Esophagus (tissue), 2 donors: ENCODE data around the gene FOXF2. TPM values are rescaled to one million over a fixed set of nuclear protein-coding genes. Genes with fewer than 3 reads are reported as not detected.
A peak's percentile ranks its signal among the peaks of the same experiment; 100 is the strongest.
"Not testable (repeated sequence)": the region's sequence is repeated elsewhere in the genome, so short reads cannot be mapped to it uniquely, and the experiment has no call there.

Experiments used
- H3K27ac ChIP-seq, 2 donors: one replicate each; pipeline ENCODE4 v1.5.1; 2013; ENCODE audit warnings: low read depth in 2 of 2, mild to moderate bottlenecking in 2 of 2, inconsistent platforms in 1 of 2, low read length in 1 of 2, moderate library complexity in 1 of 2
- H3K27me3 ChIP-seq, 2 donors: one replicate each; pipeline ENCODE4 v1.6.1; 2013; ENCODE audit warnings: low read length in 2 of 2, control low read depth in 1 of 2, mild to moderate bottlenecking in 1 of 2; ENCODE audit not compliant: insufficient read depth in 2 of 2, control insufficient read depth in 1 of 2
- H3K36me3 ChIP-seq, 2 donors: one replicate each; pipeline ENCODE4 v1.6.1; 2013; ENCODE audit warnings: low read length in 1 of 2; ENCODE audit not compliant: control insufficient read depth in 2 of 2, insufficient read depth in 2 of 2
- H3K4me1 ChIP-seq, 2 donors: one replicate each; pipeline ENCODE4 v1.6.1; 2013; ENCODE audit warnings: low read length in 1 of 2; ENCODE audit not compliant: control insufficient read depth in 2 of 2, insufficient read depth in 2 of 2
- H3K4me3 ChIP-seq, 2 donors: one replicate each; pipeline ENCODE4 v1.5.1; 2013; ENCODE audit warnings: low read length in 2 of 2, mild to moderate bottlenecking in 2 of 2, low read depth in 1 of 2, moderate library complexity in 1 of 2
- H3K9me3 ChIP-seq, 2 donors: one replicate each; pipeline ENCODE4 v1.6.1; 2013; ENCODE audit warnings: mild to moderate bottlenecking in 2 of 2, low read depth in 1 of 2, low read length in 1 of 2, moderate library complexity in 1 of 2; ENCODE audit not compliant: control insufficient read depth in 2 of 2, insufficient read depth in 1 of 2
- WGBS, 2 donors: extraction: QIAGEN DNeasy Blood & Tissue Kit; methylation state at CpG; one replicate each; pipeline ENCODE4 v1.1.7; 2013; 5-methylcytosine and 5-hydroxymethylcytosine counted together
- polyA plus RNA-seq, 2 donors: library from polyadenylated mRNA; stranded (reverse); fragments of 200-250 nt; gene quantifications; one replicate each; pipeline ENCODE4 v1.2.3, GENCODE V29; 2013
- donor health status: healthy with polysubstance abuse.
- donor health status: Bipolar disorder and iron deficiency.

FOXF2 gene
- 1 to 10 TPM; 2.3 to 8.1 TPM for polyA plus RNA-seq

DNA sequence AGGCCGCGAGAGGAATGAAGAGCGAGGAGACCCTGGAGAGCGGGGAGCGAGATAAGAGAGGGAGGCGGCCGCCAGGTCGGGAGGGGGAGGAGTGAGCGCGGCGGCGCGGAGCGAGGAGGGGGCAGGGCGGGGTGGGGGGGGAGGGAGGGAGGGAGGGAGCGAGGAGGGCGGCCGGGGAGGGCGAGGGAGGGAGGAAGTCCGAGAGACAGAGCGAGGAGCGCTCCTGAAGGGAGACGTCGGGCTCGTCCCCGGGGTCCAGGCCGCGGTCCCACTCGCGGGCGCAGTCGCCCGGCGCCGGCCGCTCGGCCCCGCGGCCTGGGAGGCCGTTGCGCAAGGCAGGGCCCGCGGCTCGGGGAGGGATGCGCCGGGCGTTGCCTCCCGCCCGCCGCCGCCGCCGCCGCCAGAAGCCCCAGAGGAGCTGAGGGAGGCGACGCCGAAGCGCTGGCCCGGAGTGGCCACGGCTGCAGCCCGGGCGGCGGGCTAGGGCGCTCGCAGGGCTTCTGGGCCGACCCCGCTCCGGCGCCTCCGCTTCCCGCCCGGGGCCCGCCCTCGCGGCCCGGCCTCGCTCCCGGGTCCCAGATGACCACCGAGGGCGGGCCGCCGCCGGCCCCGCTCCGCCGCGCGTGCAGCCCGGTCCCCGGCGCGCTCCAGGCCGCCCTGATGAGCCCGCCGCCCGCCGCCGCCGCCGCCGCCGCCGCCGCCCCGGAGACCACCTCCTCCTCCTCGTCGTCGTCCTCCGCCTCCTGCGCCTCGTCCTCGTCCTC lies at the start of gene FOXF2:
Gene FOXF2, plus strand, starts transcription at position 208 of the 764 bp plus-strand sequence. Its CDS starts 372 bp downstream, at position 580.
- peaks cover 0 to 2% of the 10 kb centered on the region in 2 donors for H3K9me3 ChIP-seq
- H3K27ac ChIP-seq: peak within 1 kb of the TSS; percentile 79 to 81
- 0 to 2% methylated on average over 37 to 109 of the region's 112 CpGs for WGBS, 2 donors
- peaks cover 9 to 10% of the 10 kb centered on the region in 2 donors for H3K4me1 ChIP-seq
- peaks cover 15 to 24% of the 10 kb centered on the region in 2 donors for H3K27me3 ChIP-seq
- no peaks in the 10 kb centered on the region for H3K36me3 ChIP-seq
- peak within 1 kb of the TSS; percentile 60 to 69 for H3K4me3 ChIP-seq

DNA sequence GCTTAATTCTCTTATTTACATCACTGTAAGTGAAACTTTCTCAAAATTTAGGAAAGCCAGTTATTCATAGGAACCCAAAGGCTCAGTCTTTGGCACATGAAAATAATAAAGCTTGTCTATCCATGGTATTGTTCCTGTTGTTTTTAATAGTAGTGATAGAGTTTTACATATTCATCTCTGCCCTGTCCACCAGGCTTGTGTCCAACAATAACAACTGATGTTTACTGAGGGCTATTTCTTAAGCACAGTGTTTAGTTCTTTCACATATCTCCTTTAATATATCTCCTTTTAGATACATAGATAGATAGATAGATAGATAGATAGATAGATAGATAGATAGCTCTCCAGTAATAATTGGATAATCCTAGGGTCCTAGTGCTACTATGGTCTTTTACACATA lies 43.3 kb upstream of the FOXF2 start:
- no peaks in the 10 kb centered on the region for H3K36me3 ChIP-seq
- no peaks in the 10 kb centered on the region for H3K4me1 ChIP-seq
- H3K27ac ChIP-seq: no peak overlapping the region
- H3K4me3 ChIP-seq: no peak overlapping the region
- H3K9me3 ChIP-seq: no peaks in the 10 kb centered on the region
- H3K27me3 ChIP-seq: no peaks in the 10 kb centered on the region

DNA sequence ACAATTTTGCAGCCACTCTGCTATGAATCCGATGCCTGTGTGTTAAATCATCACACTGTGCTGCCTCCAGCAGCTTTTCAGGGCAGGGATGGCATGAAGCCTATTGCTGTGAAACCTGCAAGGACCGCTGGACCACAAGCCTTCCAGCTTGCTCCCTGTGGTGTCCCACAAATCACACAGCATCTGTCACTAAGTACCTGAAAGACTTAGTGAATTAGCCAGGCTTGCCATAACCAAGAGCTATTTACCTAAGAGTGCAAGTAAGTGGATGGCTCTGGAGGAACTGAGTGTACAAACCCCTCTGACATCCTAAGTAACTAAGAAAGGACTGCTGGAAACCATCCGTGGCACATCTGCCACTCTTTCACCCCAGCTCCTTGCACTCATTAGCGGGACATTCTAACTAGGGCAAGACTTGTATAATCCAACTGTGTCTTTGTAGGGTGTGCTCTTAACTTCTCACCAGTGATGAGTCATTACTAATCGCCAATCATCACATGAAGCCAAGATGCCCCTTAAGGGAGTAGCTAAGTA lies 42.8 kb upstream of the FOXF2 start:
- H3K27me3 ChIP-seq: no peaks in the 10 kb centered on the region
- H3K4me1 ChIP-seq: no peaks in the 10 kb centered on the region
- H3K27ac ChIP-seq: no peak overlapping the region

DNA sequence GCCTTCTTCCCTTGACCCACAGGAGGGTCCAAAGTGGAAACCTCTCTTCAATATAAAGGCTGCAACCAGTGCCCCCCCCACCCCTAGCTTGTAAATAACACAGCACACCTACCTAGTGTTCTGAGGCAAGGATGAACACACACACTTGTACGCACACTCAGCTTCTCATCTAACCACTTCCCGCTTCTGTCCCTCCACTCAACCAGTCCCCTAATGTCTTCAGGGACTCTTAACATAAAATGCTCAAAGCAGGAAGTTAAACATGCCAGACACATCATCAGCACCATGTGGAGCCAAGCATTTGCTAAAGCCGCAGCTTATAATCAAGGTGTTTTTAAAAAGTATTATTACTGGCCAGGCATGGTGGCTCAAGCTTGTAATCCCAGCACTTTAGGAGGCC lies 42.2 kb upstream of the FOXF2 start:
- 83 to 86% methylated on average over 3 of the region's 3 CpGs for WGBS, 2 donors
- Histone ChIP-seq H3K27ac (no peak overlapping the region), H3K9me3 (no peaks in the 10 kb centered on the region), H3K27me3 (no peaks in the 10 kb centered on the region), H3K4me3 (no peak overlapping the region), H3K4me1 (no peaks in the 10 kb centered on the region), H3K36me3 (no peaks in the 10 kb centered on the region)

More for the DNA sequence above, 42.8 kb upstream of the FOXF2 start:
- H3K9me3 ChIP-seq: no peaks in the 10 kb centered on the region
- WGBS, 2 donors: 65 to 67% methylated on average over 5 of the region's 5 CpGs
- no peaks in the 10 kb centered on the region for H3K36me3 ChIP-seq
- H3K4me3 ChIP-seq: no peak overlapping the region

DNA sequence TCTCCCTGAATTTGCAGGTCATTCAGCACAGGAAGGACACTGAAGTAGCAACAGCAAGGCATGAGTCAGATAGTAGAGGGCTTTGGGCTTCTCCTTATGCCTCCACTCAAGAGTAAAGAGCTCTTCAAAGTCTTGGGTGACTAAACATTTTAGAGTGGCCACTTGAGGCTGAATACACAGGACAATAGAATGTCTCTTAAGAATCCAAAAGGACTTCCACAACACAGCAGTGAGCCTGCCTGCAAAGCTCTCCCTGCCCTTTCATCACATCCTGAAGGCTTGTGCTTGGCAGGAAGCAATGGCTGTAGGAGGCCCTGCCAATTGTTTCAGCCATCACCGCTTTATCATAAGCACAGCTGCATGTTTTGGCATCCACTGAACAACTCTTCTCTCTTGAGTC lies 40.7 kb upstream of the FOXF2 start:
- H3K27me3 ChIP-seq: no peaks in the 10 kb centered on the region
- H3K4me1 ChIP-seq: no peaks in the 10 kb centered on the region
- H3K36me3 ChIP-seq: no peaks in the 10 kb centered on the region
- no peak overlapping the region for H3K27ac ChIP-seq
- WGBS, 2 donors: 45 to 46% methylated on average over 1 of the region's 1 CpG
- no peaks in the 10 kb centered on the region for H3K9me3 ChIP-seq
- H3K4me3 ChIP-seq: no peak overlapping the region

DNA sequence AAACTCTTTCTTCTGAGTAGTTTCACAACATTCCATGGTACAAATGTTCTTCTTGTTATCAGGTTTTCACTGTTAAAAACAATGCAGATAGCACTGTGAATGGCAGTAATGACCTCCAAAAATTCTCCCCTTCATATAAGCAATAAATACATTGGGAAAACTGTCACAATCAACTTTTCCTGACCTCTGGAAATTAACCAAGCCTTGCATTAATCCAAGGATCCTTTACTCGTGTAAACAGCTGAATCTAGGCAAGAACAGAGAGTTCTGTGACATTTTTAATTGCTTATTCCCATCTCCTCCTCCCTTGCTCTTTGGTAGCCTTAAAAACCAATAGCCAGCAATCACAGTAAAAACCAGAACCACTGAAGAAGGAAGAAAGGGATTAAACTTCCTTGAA lies 39.7 kb upstream of the FOXF2 start:
- Histone ChIP-seq H3K27ac (no peak overlapping the region), H3K9me3 (no peaks in the 10 kb centered on the region), H3K4me1 (no peaks in the 10 kb centered on the region), H3K36me3 (no peaks in the 10 kb centered on the region), H3K27me3 (no peaks in the 10 kb centered on the region), H3K4me3 (no peak overlapping the region)
- WGBS, 2 donors: 18 to 41% methylated on average over 1 of the region's 1 CpG

DNA sequence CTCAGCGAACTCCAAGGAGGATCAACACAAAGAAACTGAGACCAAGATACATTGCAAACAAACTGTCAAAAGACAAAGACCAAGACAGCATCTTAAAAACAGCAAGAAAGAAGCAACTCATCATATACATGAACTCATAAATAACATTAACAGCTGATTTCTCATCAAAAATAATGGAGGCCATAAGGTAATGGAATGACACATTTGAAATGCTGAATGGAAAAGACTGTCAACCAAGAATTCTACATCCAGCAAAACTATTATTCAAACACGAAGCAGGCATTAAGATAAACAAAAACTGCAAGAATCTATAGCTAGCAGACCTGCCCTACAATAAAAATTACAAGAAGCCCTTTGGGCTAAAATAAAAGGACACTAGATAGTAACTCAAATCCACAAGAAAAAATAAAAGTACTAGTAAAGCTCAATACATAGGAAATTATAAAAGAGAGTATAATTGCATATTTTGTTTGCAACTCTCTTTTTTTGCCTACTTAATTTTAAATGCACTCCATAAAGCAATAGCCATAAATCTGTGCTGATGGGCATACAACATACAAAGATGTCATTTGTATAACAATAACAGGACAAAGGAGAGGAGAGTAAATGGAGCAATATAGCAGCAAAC lies 37.9 kb upstream of the FOXF2 start:
- no peaks in the 10 kb centered on the region for H3K9me3 ChIP-seq
- no peak overlapping the region for H3K27ac ChIP-seq
- no peaks in the 10 kb centered on the region for H3K4me1 ChIP-seq
- H3K4me3 ChIP-seq: no peak overlapping the region
- H3K36me3 ChIP-seq: no peaks in the 10 kb centered on the region
- 79 to 82% methylated on average over 2 of the region's 2 CpGs for WGBS, 2 donors
- H3K27me3 ChIP-seq: no peaks in the 10 kb centered on the region

DNA sequence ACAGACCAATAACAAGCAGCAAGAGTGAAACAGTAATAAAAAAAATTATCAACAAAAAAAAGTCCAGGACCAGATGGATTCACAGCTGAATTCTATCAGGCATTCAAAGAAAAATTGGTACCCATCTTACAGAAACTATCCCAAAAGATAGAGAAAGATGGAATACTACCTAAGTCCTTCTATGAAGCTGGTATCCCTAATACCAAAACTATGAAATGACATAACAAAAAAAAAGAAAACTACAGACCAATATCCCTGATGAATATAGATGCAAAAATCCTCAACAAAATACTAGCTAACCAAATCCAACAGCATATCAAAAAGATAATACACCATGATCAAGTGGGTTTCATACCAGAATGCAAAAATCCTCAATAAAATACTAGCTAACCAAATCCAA lies 34.3 kb upstream of the FOXF2 start:
- H3K36me3 ChIP-seq, H3K27me3 ChIP-seq, H3K4me1 ChIP-seq, H3K9me3 ChIP-seq, H3K4me3 ChIP-seq, H3K27ac ChIP-seq: not testable (repeated sequence)

DNA sequence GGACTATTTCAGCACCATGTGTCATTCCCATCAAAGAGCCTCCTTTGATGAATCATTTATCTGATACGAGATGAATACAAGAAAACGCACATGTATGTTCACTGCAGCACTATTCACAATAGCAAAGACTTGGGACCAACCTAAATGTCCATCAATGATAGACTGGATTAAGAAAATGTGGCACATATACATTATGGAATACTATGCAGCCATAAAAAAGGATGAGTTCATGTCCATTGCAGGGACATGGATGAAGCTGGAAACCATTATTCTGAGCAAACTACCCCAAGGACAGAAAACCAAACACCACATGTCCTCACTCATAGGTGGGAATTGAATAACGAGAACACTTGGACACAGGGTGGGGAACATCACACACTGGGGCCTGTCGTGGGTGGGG lies 27.7 kb upstream of the FOXF2 start:
- not testable (repeated sequence) for H3K36me3 ChIP-seq, H3K4me1 ChIP-seq, H3K4me3 ChIP-seq, H3K9me3 ChIP-seq, H3K27ac ChIP-seq, H3K27me3 ChIP-seq
- 86 to 94% methylated on average over 4 of the region's 4 CpGs for WGBS, 2 donors

DNA sequence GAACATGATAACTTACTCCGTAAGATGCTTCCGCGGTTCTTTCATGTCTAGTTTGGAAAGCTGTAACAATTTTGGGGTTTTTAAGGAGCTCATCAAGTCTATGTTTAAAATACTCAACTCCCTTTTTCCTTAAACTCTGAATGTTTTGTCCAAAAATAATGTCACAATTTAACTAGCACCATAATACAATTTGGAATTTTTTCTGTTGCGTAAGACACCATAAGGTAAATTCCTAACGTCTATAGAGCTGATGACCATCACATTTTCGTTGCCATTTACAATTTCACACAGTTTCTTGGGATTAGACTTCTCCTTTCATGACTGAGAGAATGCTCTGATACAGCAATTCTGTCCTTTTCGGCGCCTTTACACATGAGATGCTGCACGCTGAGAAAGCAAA lies 26.7 kb upstream of the FOXF2 start:
- H3K9me3 ChIP-seq: peaks cover 0 to 2% of the 10 kb centered on the region in 2 donors
- no peaks in the 10 kb centered on the region for H3K4me1 ChIP-seq
- H3K27me3 ChIP-seq: no peaks in the 10 kb centered on the region
- no peak overlapping the region for H3K4me3 ChIP-seq
- no peak overlapping the region for H3K27ac ChIP-seq
- WGBS, 2 donors: 89 to 91% methylated on average over 9 of the region's 9 CpGs
- H3K36me3 ChIP-seq: no peaks in the 10 kb centered on the region
